Sigmoid colon (tissue), 7 donors: Measurements from ENCODE around the gene R3HDM1. TPM values are rescaled to one million over a fixed set of nuclear protein-coding genes. Genes with fewer than 3 reads are reported as not detected.

Source experiments
- DNase-seq: peaks from one replicate; pipeline ENCODE4 v3.0.0-alpha.2; 2019
- H3K27ac ChIP-seq, 4 donors: fragments of 200-600 bp; sonication (generic); one replicate each; pipeline ENCODE4 v1.5.1; 2016 to 2019; ENCODE audit warnings: mild to moderate bottlenecking in 1 of 4
- H3K27me3 ChIP-seq, 3 donors: fragments of 200-600 bp; sonication (generic); one replicate each; pipeline ENCODE4 v1.5.1; 2019; ENCODE audit warnings: mild to moderate bottlenecking in 1 of 3
- H3K36me3 ChIP-seq, 4 donors: fragments of 200-600 bp; sonication (generic); one replicate each; pipeline ENCODE4 v1.5.1; 2016 to 2019
- H3K4me1 ChIP-seq, 4 donors: fragments of 200-600 bp; sonication (generic); one replicate each; pipeline ENCODE4 v1.5.1; 2017 to 2019
- H3K4me3 ChIP-seq, 4 donors: fragments of 200-600 bp; sonication (generic); one replicate each; pipeline ENCODE4 v1.5.1; 2017 to 2019; ENCODE audit warnings: mild to moderate bottlenecking in 2 of 4, moderate library complexity in 1 of 4
- H3K9me3 ChIP-seq, 4 donors: fragments of 200-600 bp in 3 of 4; sonication (generic) in 3 of 4; one replicate each; pipeline versions ENCODE4 v1.5.1 to v1.6.1; 2013 to 2019
- CTCF ChIP-seq, 4 experiments: fragments of 450-650 bp in 3 of 4; fragments of 200-600 bp in 1 of 4; IDR thresholded peaks; one replicate each; pipeline ENCODE4 v1.5.1; 2016 to 2019; ENCODE audit warnings: antibody characterized with exemption in 4 of 4, mild to moderate bottlenecking in 3 of 4, moderate library complexity in 2 of 4
- EP300 ChIP-seq, 4 donors: sonication (generic); formaldehyde crosslinking; IDR thresholded peaks; one replicate each; pipeline ENCODE4 v1.6.1; 2017; ENCODE audit warnings: antibody characterized with exemption in 4 of 4
- POLR2A ChIP-seq, 2 donors: fragments of 450-650 bp; IDR thresholded peaks; one replicate each; pipeline ENCODE4 v1.6.1; 2016; ENCODE audit warnings: antibody characterized with exemption in 2 of 2, mild to moderate bottlenecking in 2 of 2, moderate library complexity in 2 of 2
- POLR2AphosphoS5 ChIP-seq, 4 donors: sonication (generic); formaldehyde crosslinking; IDR thresholded peaks; one replicate each; pipeline ENCODE4 v1.6.1; 2017; ENCODE audit warnings: antibody characterized with exemption in 4 of 4
- WGBS, 2 donors: extraction: QIAGEN DNeasy Blood & Tissue Kit; methylation state at CpG; one replicate each; pipeline ENCODE4 v1.1.7; 2013; 5-methylcytosine and 5-hydroxymethylcytosine counted together
- intact Hi-C: fragments of 100-400 bp; cut with DNase I; formaldehyde crosslinking; loops from one replicate; pipeline ENCODE4 v1.15.1; 2023
- polyA plus RNA-seq, 3 donors: library from polyadenylated mRNA; stranded (reverse); fragments of 200-250 nt; gene quantifications; one replicate each; pipeline ENCODE4 v1.2.3, GENCODE V29; 2013
- total RNA-seq, 4 donors: library from RNA; depleted of rRNA; stranded (reverse); fragments of >200 nt; gene quantifications; one replicate each; pipeline ENCODE4 v1.1.0, GENCODE V29; 2016
- donor health status: healthy with polysubstance abuse.
- donor health status: Bipolar disorder and iron deficiency.
- donor health status: healthy.

R3HDM1 gene
- total and polyA plus RNA-seq, 7 donors: 5.3 to 34.6 (median 14.2) TPM

GRCh38 chr2:135546436-135546835, 15.2 kb downstream of the R3HDM1 start:
- Histone ChIP-seq H3K27ac (no peak overlapping the region), H3K36me3 (no peaks in the 10 kb centered on the region), H3K9me3 (no peaks in the 10 kb centered on the region), H3K4me1 (no peaks in the 10 kb centered on the region), H3K4me3 (no peak overlapping the region), H3K27me3 (no peaks in the 10 kb centered on the region)
- WGBS, 2 donors: 88 to 94% methylated on average over 3 of the region's 3 CpGs
- intact Hi-C loops: no loop called here
- no peak for DNase-seq
- TF ChIP-seq POLR2A (IDR thresholded peaks at IDR 0.05): no peak
- no peak for TF ChIP-seq CTCF (IDR thresholded peaks at IDR 0.05)
- no peak for TF ChIP-seq POLR2AphosphoS5 (IDR thresholded peaks at IDR 0.05)

- H3K27me3 ChIP-seq: no peaks in the 10 kb centered on the region
- TF ChIP-seq POLR2A (IDR thresholded peaks at IDR 0.05): no peak
- TF ChIP-seq EP300 (IDR thresholded peaks at IDR 0.05): no peak
- TF ChIP-seq POLR2AphosphoS5 (IDR thresholded peaks at IDR 0.05): no peak
- TF ChIP-seq CTCF (IDR thresholded peaks at IDR 0.05): no peak
- H3K27ac ChIP-seq: no peak overlapping the region
- H3K36me3 ChIP-seq: no peaks in the 10 kb centered on the region
- WGBS, 2 donors: 95 to 96% methylated on average over 3 of the region's 3 CpGs
- no peak overlapping the region for H3K4me3 ChIP-seq
- H3K9me3 ChIP-seq: no peaks in the 10 kb centered on the region
- DNase-seq: no peak
- H3K4me1 ChIP-seq: no peaks in the 10 kb centered on the region
- intact Hi-C loops: no loop called here
Observed at GRCh38 chr2:135547311-135547710, 16.0 kb downstream of the R3HDM1 start.

- no peaks in the 10 kb centered on the region for H3K27me3 ChIP-seq
- no peaks in the 10 kb centered on the region for H3K36me3 ChIP-seq
- H3K4me1 ChIP-seq: no peaks in the 10 kb centered on the region
- intact Hi-C loops: no loop called here
- no peak for DNase-seq
- no peak overlapping the region for H3K27ac ChIP-seq
- no peaks in the 10 kb centered on the region for H3K9me3 ChIP-seq
- WGBS, 2 donors: 93 to 96% methylated on average over 5 of the region's 5 CpGs
- H3K4me3 ChIP-seq: no peak overlapping the region
- TF ChIP-seq POLR2AphosphoS5 (IDR thresholded peaks at IDR 0.05) (no peak), POLR2A (IDR thresholded peaks at IDR 0.05) (no peak), EP300 (IDR thresholded peaks at IDR 0.05) (no peak), CTCF (IDR thresholded peaks at IDR 0.05) (no peak)
Observed at GRCh38 chr2:135551356-135551755, 20.1 kb downstream of the R3HDM1 start.

- Histone ChIP-seq H3K4me3 (no peak overlapping the region), H3K4me1 (no peaks in the 10 kb centered on the region), H3K27me3 (no peaks in the 10 kb centered on the region), H3K9me3 (no peaks in the 10 kb centered on the region), H3K36me3 (no peaks in the 10 kb centered on the region), H3K27ac (no peak overlapping the region)
- intact Hi-C loops: no loop called here
- TF ChIP-seq EP300 (IDR thresholded peaks at IDR 0.05): no peak
- no peak for TF ChIP-seq CTCF (IDR thresholded peaks at IDR 0.05)
- no peak for TF ChIP-seq POLR2AphosphoS5 (IDR thresholded peaks at IDR 0.05)
- no peak for TF ChIP-seq POLR2A (IDR thresholded peaks at IDR 0.05)
- no peak for DNase-seq
- WGBS, 2 donors: 94 to 98% methylated on average over 4 of the region's 4 CpGs
Observed at GRCh38 chr2:135552887-135553286, 21.6 kb downstream of the R3HDM1 start.

- no peak overlapping the region for H3K4me3 ChIP-seq
- no peak for TF ChIP-seq POLR2AphosphoS5 (IDR thresholded peaks at IDR 0.05)
- no peak for TF ChIP-seq CTCF (IDR thresholded peaks at IDR 0.05)
- no peak for TF ChIP-seq EP300 (IDR thresholded peaks at IDR 0.05)
- no peak for TF ChIP-seq POLR2A (IDR thresholded peaks at IDR 0.05)
- H3K36me3 ChIP-seq: no peaks in the 10 kb centered on the region
- 63 to 83% methylated on average over 4 of the region's 4 CpGs for WGBS, 2 donors
- H3K9me3 ChIP-seq: no peaks in the 10 kb centered on the region
- intact Hi-C loops: no loop called here
- H3K27me3 ChIP-seq: no peaks in the 10 kb centered on the region
- no peak overlapping the region for H3K27ac ChIP-seq
- H3K4me1 ChIP-seq: no peaks in the 10 kb centered on the region
- no peak for DNase-seq
Observed at GRCh38 chr2:135555311-135555710, 24.0 kb downstream of the R3HDM1 start.
